HG03460 (cell line): Measurements from ENCODE around the gene CD96.

ENCODE experiments used
- ATAC-seq: cut with Tn5 transposase; IDR thresholded peaks from one replicate; pipeline ENCODE4 v1.9.1; 2021; ENCODE audit not compliant: unreplicated experiment

The CD96 gene

DNA sequence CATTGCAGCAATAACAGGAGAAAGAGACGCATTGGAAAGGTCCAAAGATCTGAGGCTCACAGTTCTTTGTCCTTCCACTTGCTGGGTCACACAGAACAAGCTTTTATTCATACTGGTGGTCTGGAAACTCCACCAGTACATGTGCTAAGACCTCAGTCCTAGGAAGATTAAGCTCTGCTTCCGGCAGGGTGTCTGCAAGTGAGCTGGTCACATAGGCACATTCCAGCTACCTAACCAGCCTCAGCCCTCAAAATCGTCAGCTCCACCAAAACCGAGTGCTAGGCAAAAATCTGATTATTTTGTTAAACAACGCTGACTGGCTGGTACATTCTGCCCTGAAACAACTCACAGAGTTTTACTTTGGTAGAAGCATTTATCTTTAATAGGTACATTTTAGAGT, 50.9 kb downstream of the CD96 start:
- no peak for ATAC-seq

DNA sequence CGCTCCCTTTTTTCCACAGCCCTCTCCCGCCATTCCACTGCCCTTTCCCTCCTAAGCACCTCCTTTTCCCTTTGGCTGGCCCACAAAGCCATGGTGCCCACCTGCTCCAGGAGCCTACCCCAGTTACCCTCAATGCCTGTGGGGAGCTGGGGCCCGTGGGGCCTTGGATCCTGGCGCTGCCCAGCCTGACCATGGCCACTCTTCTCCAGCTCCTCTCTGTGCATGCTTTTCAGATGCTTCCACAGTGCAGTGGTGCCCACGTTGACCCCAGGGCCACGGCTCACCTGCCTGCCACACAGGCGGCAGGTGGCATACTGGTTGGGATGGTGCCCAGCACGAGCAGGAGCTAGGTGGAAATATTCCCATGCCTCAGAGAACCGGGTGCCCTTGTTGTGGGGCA, 51.7 kb downstream of the CD96 start:
- ATAC-seq: no peak

DNA sequence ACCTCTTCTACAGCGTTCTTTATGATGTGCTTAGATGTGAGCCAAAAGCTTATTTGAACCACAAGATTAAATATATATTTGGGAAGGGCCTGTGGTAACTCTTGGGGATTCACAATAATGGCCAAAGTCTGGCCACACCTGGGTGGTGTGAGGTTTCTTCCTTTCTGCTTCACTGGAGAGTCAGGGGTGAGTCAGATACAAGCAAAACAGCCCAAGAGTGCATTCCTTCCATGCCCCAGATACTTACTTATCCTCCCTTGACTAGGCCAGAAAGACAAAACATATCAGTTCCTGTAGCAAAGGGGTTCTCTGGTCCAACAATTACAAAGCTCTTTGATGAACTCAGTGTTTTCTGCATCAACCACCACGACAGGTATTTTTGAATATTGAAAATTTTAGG, 52.2 kb downstream of the CD96 start:
- ATAC-seq: peak; percentile 61

DNA sequence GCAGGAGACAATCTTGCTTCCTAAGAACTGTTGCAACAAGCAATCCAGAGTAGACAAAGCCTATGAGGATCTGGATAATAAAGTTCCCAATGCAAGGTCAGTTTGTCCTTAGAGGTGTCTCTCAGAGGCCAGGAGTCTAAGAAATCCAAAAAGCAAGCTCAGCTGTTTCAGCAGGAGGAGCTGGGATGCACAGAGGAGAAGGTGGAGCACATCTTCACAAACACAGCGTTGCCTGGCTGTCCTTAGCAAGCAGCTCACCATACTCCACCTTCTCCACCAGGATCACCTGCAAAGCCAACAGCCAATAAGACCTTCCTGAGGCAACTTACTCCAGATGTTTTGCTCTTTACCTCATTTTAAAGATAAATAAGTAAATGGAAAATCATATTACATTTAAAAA, 52.8 kb downstream of the CD96 start:
- no peak for ATAC-seq

- ATAC-seq: peak; percentile 40
Measured at GRCh38 chr3:111595232-111595631, 53.2 kb downstream of the CD96 start, which contains the start of gene ZBED2. Gene ZBED2, minus strand, starts transcription at chr3:111595346. Its CDS starts 1,145 bp downstream, at chr3:111594201.

GRCh38 chr3:111596328-111596727, 54.3 kb downstream of the CD96 start:
- ATAC-seq: no peak

- ATAC-seq: no peak
Measured at GRCh38 chr3:111598139-111598538, 56.1 kb downstream of the CD96 start.

DNA sequence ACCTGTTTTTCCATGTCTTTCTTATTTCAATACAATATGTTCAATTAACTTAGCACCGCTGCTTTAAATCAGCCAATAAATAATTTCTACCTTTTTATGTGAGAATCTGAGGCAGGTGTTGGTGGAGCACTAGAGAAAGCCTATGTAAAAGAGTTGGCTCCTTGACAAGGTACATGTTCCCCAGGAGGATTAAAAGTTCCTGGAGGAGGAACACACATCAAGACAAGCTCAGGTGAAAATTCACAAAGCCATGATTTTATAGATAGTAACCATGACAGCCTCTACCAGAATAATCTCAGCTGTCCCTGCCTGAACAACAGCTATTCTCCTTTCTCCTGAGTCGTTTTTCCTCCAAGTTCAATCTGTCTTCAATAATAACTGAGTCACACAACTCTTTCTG, 56.6 kb downstream of the CD96 start:
- ATAC-seq: no peak

DNA sequence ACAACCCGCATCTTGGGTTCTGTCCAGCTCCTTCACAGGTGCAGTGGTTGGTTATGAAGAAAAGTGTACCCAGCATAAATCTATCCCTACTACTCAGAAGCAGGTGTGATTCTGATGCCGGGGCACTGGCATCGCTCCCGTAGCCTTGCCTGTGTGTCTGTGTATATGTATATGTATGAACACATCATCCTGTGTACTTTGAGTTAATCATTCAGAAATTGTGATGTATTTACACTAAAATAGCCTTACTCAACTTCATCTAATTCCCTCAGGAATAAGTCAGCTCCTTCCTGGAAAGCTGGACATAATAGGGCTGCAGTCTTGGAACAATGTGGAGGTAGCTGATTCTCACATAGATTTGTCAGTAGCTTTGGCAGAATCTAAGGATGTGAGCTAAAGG, 59.8 kb downstream of the CD96 start:
- no peak for ATAC-seq

- ATAC-seq: no peak
Measured at GRCh38 chr3:111603679-111604078, 61.7 kb downstream of the CD96 start.

GRCh38 chr3:111604119-111604518, 62.1 kb downstream of the CD96 start:
- ATAC-seq: no peak

GRCh38 chr3:111605018-111605417, 63.0 kb downstream of the CD96 start:
- no peak for ATAC-seq

DNA sequence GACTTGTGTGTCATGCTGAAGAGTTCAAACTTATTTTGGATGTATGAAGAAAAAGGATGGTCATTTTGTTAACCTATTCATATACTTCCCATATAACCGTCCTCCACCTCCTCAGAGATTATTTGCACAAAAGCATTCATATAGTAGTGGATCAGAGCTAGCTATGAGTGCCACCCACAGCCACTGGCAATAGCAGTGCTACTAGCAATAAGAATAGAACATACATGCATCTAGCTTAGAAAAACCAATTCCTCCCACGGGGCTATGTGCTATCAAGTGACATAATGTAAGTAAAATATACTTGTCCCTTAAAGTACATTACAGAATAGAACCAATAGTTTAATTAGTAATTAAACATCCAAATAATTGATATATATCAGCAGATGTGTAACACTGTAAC, 63.5 kb downstream of the CD96 start:
- ATAC-seq: no peak

- no peak for ATAC-seq
Measured at GRCh38 chr3:111607240-111607920, 65.4 kb downstream of the CD96 start.

- peak; percentile 31 for ATAC-seq
Measured at GRCh38 chr3:111608383-111608782, 66.4 kb downstream of the CD96 start.

- ATAC-seq: no peak
Measured at GRCh38 chr3:111609700-111610099, 67.7 kb downstream of the CD96 start.

- peak; percentile 94 for ATAC-seq
Measured at GRCh38 chr3:111610189-111610588, 68.2 kb downstream of the CD96 start.

- peak; percentile 9 for ATAC-seq
Measured at GRCh38 chr3:111610612-111611054, 68.6 kb downstream of the CD96 start.

DNA sequence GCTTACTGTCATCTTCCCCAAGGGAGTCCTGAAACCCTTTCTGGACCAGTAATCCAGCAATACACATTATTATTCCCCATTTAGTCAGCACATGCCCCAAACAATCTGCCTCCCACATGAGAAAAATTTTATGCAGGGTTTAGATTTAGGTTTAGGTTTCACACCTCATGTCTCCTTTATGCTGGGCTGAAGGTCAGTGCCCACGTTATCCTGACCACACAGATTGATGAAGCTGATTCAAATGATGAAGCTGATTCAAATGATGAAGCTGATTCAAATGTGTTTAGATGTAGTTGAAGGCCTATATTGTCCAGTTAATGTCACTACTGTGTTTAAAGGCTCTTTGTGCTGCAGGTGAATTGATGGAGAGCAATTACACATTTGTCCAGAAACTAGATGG, 71.3 kb downstream of the CD96 start:
- no peak for ATAC-seq

DNA sequence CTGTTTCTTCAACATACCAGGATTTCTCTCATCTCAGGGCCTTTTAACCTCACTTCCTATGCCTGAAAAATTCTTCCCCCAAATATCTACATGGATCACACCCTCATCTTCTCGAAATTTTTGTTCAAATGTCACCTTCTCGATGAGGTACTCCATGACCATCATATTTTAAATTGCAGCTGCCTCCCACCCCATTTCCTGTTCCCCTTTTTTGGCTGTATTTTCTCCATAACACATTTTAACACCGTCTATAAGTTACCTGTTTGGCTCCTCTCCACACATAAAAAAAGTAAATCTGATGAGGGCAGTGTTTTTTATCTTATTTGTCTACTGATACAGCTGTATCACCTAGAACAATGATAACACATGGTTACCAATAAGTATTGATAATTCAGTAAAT, 73.9 kb downstream of the CD96 start:
- ATAC-seq: no peak

DNA sequence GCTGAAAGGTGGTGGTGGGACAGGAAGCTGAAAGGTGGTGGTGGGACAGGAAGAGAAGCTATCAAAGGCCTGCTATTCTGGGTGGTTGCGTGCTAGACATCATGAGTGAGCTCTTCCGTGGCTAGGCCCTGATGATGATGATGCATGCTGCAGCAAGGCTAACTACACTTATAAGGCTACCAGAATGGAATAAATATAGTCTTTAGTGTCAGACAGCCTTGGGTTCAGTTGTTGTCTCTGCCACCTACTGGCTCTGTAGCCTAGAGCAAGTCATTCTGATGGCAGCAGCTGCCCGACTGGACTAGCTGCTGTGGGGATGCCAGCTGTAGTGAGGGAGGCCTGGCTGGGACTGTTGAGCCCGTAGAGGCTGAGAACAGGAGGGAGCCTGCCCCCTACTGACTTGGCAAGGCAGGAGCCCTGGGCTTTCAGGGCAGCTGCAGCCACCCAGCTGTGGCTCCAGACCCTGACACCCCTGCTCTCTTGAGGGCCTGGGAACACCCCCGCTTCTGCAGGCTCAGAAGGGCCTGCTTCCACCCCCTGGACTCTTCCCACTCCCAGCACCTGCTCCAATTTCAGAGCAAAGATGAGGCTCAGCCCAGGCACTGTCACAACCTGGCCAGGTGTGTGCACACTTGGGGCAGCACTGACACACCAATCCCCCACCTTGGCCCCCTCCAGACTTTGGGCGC, 74.6 kb downstream of the CD96 start:
- ATAC-seq: peak; percentile 82

DNA sequence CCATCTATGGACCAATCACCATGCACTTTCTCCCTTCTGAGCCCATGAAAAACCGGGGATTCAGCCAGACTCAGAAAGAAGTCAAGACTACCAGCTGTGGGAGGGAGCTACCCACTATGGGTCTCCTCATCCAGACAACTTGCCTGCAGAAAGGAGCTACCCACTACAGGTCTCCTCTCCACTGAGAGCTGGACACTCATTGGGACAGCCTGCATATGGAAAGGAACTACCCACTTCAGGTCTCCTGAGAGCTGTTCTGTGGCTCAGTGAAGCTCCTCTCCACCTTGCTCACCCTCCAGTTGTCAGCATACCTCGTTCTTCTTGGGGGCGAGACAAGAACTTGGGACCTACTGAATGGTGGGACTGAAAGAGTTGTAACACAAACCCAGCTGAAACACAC, 75.4 kb downstream of the CD96 start:
- no peak for ATAC-seq
